EL (cell line): ENCODE results near the gene LLGL1.
A peak's percentile ranks its signal among the peaks of the same experiment; 100 is the strongest.

Experiments
- DNase-seq: peaks from one replicate; pipeline ENCODE4 v3.0.0-alpha.2; 2016

LLGL1 gene

GRCh38 chr17:18253947-18254821, 28.7 kb downstream of the LLGL1 start:
- no peak for DNase-seq

GRCh38 chr17:18254888-18255649, 29.6 kb downstream of the LLGL1 start:
- no peak for DNase-seq

DNA sequence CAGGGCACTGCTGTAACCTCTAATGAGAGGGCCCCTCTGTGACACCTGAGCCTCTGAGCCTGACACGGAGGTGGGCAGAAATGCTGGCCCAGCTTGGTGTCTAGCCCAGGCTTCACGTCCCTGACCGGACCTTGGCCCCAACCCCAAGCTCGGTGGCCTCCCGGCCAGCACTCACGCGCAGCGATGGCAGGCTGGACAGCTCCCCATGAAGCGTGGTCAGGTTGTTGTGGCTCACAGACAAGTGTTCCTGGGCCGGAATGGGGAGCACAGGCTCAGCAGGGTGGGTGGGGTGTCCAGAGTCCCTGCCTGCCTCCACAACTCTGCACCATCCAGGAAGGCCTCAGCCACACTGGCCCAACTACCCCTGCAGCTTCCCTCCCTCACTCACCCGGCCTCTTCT, 30.9 kb downstream of the LLGL1 start:
- DNase-seq = no peak

DNA sequence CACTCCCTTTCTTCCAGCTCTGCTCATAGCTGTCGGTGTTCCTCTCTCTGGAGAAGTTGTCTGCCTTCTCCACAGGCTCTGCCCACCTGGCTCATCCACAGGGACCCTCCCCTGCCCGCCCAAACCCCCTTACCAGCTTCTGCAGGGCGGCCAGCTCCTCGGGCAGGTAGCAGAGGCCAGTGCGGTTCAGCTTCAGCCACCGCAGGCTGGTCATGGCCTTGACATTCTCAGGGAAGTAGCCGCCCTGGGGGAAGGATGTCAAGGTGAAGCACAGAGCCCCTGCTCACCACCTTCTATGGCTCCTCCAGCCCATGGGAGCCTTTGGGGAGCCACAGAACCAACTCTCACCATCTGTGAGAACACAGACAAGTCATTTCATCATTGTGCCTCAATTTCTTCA, 31.3 kb downstream of the LLGL1 start:
- DNase-seq = no peak

DNA sequence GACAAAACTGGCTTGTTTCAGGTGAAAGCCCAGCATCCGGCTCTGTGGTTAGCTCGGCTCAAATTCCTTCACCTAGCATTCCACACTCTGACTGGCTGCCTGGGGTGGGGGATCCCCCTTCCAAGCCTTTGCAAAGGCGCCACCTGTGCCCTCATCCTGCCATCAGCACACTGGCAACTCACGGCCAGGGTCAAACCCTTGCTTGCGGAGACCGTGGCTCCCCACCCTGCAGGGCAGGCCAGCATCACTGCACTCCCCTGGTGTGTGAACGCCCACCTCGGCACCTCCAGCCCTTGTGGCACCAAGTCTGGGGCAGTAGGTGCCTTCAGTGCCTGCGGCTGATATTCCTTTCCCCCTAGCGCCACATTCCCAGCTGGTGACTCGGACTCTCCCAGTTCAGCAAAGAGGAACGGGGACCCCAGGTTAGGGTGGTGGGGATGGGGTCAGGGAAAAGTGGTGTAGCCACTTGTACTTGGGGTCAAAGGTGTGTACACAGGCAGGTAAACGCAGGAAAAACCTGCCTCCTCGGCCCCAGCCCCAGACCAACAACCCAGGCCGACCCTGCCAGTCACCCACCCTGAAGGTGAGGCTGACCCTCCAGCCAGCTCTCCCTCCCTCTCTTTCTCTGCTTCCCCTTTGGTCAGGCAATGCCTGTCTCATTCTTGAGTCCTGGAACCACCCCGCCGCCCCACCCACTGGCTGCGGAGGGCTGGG, 32.0 kb downstream of the LLGL1 start:
- peak; percentile 73 for DNase-seq

- peak; percentile 89 for DNase-seq
These were observed 32.5 kb downstream of the LLGL1 start for GRCh38 chr17:18257982-18258355.

GRCh38 chr17:18258356-18259038, 33.1 kb downstream of the LLGL1 start, which contains the start of gene FLII:
TSS of gene FLII (minus strand) at chr17:18258738. CDS start at chr17:18258690, 48 bp downstream.
- DNase-seq = peak; percentile 70

- DNase-seq = peak; percentile 87
These were observed 34.3 kb downstream of the LLGL1 start for GRCh38 chr17:18259621-18260331.

GRCh38 chr17:18260332-18261145, 35.1 kb downstream of the LLGL1 start, which contains the start of gene MIEF2:
TSS of gene MIEF2 (plus strand) at chr17:18260662. CDS start at chr17:18262721, 2,059 bp downstream.
- DNase-seq = peak; percentile 96

GRCh38 chr17:18261146-18261515, 35.7 kb downstream of the LLGL1 start:
- peak; percentile 71 for DNase-seq

- no peak for DNase-seq
These were observed 36.2 kb downstream of the LLGL1 start for GRCh38 chr17:18261659-18262058.

GRCh38 chr17:18262111-18262510, 36.7 kb downstream of the LLGL1 start:
- no peak for DNase-seq

- DNase-seq = no peak
These were observed 37.2 kb downstream of the LLGL1 start for GRCh38 chr17:18262641-18263040.

GRCh38 chr17:18263885-18264682, 38.6 kb downstream of the LLGL1 start:
- no peak for DNase-seq

- DNase-seq = no peak
These were observed 41.9 kb downstream of the LLGL1 start for GRCh38 chr17:18267366-18267765.

DNA sequence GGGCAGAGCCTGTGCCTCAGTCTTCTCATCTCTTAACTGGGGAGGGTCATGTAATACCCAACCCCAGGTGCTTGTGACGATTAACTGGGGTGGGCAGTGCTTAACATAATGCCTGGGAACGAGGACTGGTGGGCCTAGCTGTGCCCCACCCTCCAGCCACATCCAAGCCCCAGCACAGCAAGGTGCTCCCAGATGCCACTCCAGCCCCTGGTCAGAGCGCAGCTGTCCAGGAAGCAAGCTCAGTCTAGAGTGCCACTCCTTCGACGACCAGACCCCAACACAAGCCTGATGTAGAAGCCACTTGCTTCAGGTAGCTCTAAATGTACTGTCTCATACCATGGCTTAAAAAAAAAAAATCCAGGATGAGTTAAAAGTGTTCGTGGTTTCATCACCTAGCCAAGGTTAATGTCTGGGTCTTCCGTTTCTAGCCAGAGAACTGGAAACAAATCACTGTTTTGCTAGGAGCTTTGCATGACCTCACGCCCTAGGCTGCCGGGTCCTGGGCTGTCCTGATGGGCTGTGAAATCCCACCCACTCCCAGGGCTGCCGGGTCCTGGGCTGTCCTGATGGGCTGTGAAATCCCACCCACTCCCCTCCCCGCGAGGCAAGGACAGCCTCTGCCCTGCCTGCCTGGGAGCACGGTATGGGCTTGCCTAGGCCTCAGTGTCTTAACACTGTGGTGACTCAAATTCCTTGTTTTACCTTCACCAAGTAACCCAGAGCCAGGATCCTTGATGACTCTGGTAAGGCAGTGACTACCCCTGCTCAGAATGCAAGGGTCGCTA, 42.7 kb downstream of the LLGL1 start:
- peak; percentile 67 for DNase-seq

DNA sequence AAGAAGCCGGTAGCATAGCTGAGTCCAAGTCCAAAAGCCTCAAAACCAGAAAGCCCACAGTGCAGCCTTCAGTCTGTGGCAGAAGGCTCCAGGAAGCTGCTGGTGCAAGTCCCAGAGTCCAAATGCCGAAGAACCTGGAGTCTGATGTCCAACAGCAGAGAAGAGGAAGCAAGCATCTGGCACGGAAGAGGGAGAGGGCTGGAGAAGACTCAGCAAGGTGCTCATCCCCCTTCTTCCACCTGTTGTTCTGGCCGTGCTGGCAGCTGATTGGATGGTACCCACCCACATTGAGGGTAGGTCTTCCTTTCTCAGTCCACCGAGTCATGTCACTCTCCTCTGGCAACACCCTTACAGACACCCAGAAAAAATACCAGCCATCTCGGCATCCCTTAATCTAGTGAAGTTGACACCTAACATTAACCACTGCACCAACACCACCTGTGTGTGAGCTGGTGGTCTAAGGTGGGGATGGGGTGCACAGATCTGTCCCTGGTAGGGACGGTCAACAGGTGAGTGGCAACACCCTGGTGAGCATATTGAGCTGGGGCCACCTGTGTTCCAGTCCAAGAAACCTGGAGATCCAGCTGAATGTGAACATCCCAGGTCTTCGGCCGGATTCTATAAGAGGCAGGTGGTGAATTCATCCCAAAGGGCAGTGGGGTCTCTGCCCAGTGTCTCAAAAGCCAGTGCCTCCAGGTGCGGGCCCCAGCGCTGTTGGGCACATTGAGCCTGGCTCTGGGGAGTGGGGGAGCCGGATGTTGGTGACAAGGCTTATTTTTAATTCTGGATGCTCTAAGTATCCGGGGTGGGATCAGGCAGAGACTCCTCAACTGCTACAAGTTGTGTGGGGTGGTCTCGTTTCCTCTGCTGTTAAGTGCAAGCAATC, 44.9 kb downstream of the LLGL1 start:
- DNase-seq = no peak

DNA sequence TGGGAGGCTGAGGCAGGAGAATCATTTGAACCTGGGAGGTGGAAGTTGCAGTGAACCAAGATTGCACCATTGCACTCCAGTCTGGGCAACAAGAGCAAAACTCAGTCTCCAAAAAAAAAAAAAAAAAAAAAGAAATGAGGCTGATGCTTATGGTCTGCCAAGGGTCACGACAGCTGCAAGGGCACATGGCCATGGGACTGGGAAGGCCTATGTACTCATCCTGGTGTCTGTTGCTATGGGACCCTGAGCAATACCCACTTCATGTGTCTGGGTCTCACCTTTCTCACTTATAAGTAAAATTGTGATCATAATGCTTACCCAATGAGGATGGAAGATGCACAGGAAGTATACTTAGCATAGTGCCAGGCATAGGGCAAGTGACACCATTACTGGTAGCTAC, 51.6 kb downstream of the LLGL1 start:
- DNase-seq = no peak
